Measurements from ENCODE around the gene RSPH6A. TPM values are rescaled to one million over a fixed set of nuclear protein-coding genes. Genes with fewer than 3 reads are reported as not detected.

Gene RSPH6A
- polyA plus RNA-seq, 1 donor (not counting 4 experiments of a cell fraction or from before 2014, with no cell fraction given): not detected

GRCh38 chr19:45852983-45853382 lies 37.9 kb upstream of the RSPH6A start:
- H3K27ac ChIP-seq (ENCODE audit: control insufficient read depth, insufficient read depth, low read length): no peak overlapping the region
- H3K27me3 ChIP-seq (ENCODE audit: control insufficient read depth, extremely low read depth, insufficient read depth, low read length): no peaks in the 10 kb centered on the region
- no peak for TF ChIP-seq EZH2 (IDR thresholded peaks at IDR 0.05; ENCODE audit: low read length)
- TF ChIP-seq, protein P1, sequence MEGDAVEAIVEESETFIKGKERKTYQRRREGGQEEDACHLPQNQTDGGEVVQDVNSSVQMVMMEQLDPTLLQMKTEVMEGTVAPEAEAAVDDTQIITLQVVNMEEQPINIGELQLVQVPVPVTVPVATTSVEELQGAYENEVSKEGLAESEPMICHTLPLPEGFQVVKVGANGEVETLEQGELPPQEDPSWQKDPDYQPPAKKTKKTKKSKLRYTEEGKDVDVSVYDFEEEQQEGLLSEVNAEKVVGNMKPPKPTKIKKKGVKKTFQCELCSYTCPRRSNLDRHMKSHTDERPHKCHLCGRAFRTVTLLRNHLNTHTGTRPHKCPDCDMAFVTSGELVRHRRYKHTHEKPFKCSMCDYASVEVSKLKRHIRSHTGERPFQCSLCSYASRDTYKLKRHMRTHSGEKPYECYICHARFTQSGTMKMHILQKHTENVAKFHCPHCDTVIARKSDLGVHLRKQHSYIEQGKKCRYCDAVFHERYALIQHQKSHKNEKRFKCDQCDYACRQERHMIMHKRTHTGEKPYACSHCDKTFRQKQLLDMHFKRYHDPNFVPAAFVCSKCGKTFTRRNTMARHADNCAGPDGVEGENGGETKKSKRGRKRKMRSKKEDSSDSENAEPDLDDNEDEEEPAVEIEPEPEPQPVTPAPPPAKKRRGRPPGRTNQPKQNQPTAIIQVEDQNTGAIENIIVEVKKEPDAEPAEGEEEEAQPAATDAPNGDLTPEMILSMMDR (optimal IDR thresholded peaks at IDR 0.05 in 1 of 3, IDR thresholded peaks at IDR 0.05 in 1 of 3, conservative IDR thresholded peaks at IDR 0.05 in 1 of 3; ENCODE audit: extremely low read depth in 1 of 3, insufficient read depth in 2 of 3, low read length in 3 of 3): no peak
- no peaks in the 10 kb centered on the region for H3K4me1 ChIP-seq (ENCODE audit: control insufficient read depth, extremely low read depth, insufficient read depth, low read length)
- no peaks in the 10 kb centered on the region for H3K9me1 ChIP-seq (ENCODE audit: control insufficient read depth, extremely low read depth, insufficient read depth, low read length)
- FAIRE-seq (no peak), DNase-seq (ENCODE audit: low read depth, low spot score) (no peak)
- H3K9me3 ChIP-seq (ENCODE audit: control insufficient read depth, low read depth, low read length): no peaks in the 10 kb centered on the region
- H3K4me3 ChIP-seq (ENCODE audit: control insufficient read depth in 2 of 3, extremely low read depth in 1 of 3, insufficient read depth in 2 of 3, low read depth in 1 of 3, low read length in 3 of 3): no peak overlapping the region
- H3K79me2 ChIP-seq (ENCODE audit: control insufficient read depth, insufficient read depth, low read length): peaks cover 18% of the 10 kb centered on the region
- H2AFZ ChIP-seq (ENCODE audit: control insufficient read depth, low read length): no peak overlapping the region
- dilution Hi-C loops (cut with MboI; ENCODE audit: extremely low pct_ligation_motif_present, low sequenced_read_pairs): no loop called here
- peaks cover 38 to 39% of the 10 kb centered on the region in 2 experiments for H3K36me3 ChIP-seq (ENCODE audit: control insufficient read depth in 2 of 2, extremely low read depth in 1 of 2, insufficient read depth in 2 of 2, low read length in 2 of 2)
- H3K9ac ChIP-seq (ENCODE audit: control insufficient read depth, extremely low read depth, insufficient read depth, low read length): no peak overlapping the region
- H4K20me1 ChIP-seq (ENCODE audit: control insufficient read depth, extremely low read depth, insufficient read depth, low read length): no peaks in the 10 kb centered on the region
- no peak overlapping the region for H3K4me2 ChIP-seq (ENCODE audit: control insufficient read depth, extremely low read depth, insufficient read depth, low read depth, low read length)

DNA sequence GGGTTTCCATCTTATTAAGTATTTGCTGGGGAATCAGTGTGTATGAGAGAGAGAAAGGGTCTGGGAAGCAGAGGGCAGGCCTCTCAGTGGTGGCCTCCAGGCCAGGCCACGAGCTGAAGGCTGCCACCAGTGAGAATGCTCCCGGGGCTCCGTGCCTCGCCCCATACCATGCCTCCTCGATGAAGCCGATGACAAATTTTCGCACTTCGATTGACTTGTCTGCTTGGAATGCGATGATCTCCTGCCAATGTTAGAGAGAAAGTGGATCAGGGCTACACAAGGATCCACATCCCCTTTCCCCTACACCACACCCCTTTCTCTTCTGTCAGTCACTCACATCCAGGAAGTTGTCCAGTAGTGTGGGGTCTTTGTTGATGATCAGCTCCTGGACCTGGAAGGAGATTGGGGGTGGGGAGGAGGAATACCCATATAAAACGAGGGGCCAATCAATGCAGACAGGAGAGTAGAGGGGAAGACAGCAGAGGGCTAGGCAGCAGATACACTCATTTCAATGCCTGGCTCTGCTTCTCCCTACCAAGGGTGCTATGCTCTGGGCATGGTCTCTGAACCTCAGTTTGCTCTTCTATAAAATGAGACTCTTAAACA lies 37.1 kb upstream of the RSPH6A start:
- no peak for TF ChIP-seq EZH2 (IDR thresholded peaks at IDR 0.05; ENCODE audit: low read length)
- TF ChIP-seq, protein P1 (optimal IDR thresholded peaks at IDR 0.05 in 1 of 3, IDR thresholded peaks at IDR 0.05 in 1 of 3, conservative IDR thresholded peaks at IDR 0.05 in 1 of 3; ENCODE audit: extremely low read depth in 1 of 3, insufficient read depth in 2 of 3, low read length in 3 of 3): no peak
- Histone ChIP-seq H3K9me1 (ENCODE audit: control insufficient read depth, extremely low read depth, insufficient read depth, low read length) (no peaks in the 10 kb centered on the region), H2AFZ (ENCODE audit: control insufficient read depth, low read length) (no peak overlapping the region), H3K79me2 (ENCODE audit: control insufficient read depth, insufficient read depth, low read length) (peaks cover 17% of the 10 kb centered on the region), H3K36me3 (ENCODE audit: control insufficient read depth in 2 of 2, extremely low read depth in 1 of 2, insufficient read depth in 2 of 2, low read length in 2 of 2) (peaks cover 44 to 46% of the 10 kb centered on the region in 2 experiments), H3K27ac (ENCODE audit: control insufficient read depth, insufficient read depth, low read length) (no peak overlapping the region), H4K20me1 (ENCODE audit: control insufficient read depth, extremely low read depth, insufficient read depth, low read length) (no peaks in the 10 kb centered on the region), H3K4me1 (ENCODE audit: control insufficient read depth, extremely low read depth, insufficient read depth, low read length) (no peaks in the 10 kb centered on the region), H3K27me3 (ENCODE audit: control insufficient read depth, extremely low read depth, insufficient read depth, low read length) (no peaks in the 10 kb centered on the region), H3K9ac (ENCODE audit: control insufficient read depth, extremely low read depth, insufficient read depth, low read length) (no peak overlapping the region), H3K4me2 (ENCODE audit: control insufficient read depth, extremely low read depth, insufficient read depth, low read depth, low read length) (no peak overlapping the region), H3K9me3 (ENCODE audit: control insufficient read depth, low read depth, low read length) (no peaks in the 10 kb centered on the region), H3K4me3 (ENCODE audit: control insufficient read depth in 2 of 3, extremely low read depth in 1 of 3, insufficient read depth in 2 of 3, low read depth in 1 of 3, low read length in 3 of 3) (no peak overlapping the region)
- no peak for FAIRE-seq
- dilution Hi-C loops (cut with MboI; ENCODE audit: extremely low pct_ligation_motif_present, low sequenced_read_pairs): no loop called here
- no peak for DNase-seq (ENCODE audit: low read depth, low spot score)

Data from keratinocyte (primary cell).